IMR-90 (cell line): ENCODE results near the gene CABP7.

Experiments
- CEBPB ChIP-seq: IDR thresholded peaks from 2 replicates; pipeline ENCODE4 v1.6.1; 2012; ENCODE audit warnings: low read depth, low read length, improper control_type of control experiment
- CTCF ChIP-seq: conservative IDR thresholded peaks from 2 replicates; pipeline ENCODE4 v1.5.1; 2012; ENCODE audit warnings: mild to moderate bottlenecking, low read depth, low read length, improper control_type of control experiment
- FOS ChIP-seq: fragments of 150-350 bp; IDR thresholded peaks from 2 replicates; pipeline ENCODE4 v1.6.1; 2016; ENCODE audit warnings: low read depth, low read length
- MAFK ChIP-seq: IDR thresholded peaks from 2 replicates; pipeline ENCODE4 v1.6.1; 2012; ENCODE audit warnings: low read depth, low read length, improper control_type of control experiment
- MXI1 ChIP-seq: IDR thresholded peaks from 2 replicates; pipeline ENCODE4 v1.6.1; 2012; ENCODE audit warnings: low read depth, mild to moderate bottlenecking, low read length, moderate library complexity, borderline replicate concordance
- POLR2A ChIP-seq: IDR thresholded peaks from 2 replicates; pipeline ENCODE4 v1.6.1; 2012; ENCODE audit warnings: mild to moderate bottlenecking, low read depth, low read length
- RAD21 ChIP-seq: IDR thresholded peaks from 2 replicates; pipeline ENCODE4 v1.6.1; 2012; ENCODE audit warnings: low read length, improper control_type of control experiment
- RFX5 ChIP-seq: IDR thresholded peaks from 2 replicates; pipeline ENCODE4 v1.8.0; 2012; ENCODE audit warnings: low read depth, mild to moderate bottlenecking, low read length, moderate library complexity
- SMC3 ChIP-seq: fragments of 150-350 bp; IDR thresholded peaks from 2 replicates; pipeline ENCODE4 v1.6.1; 2016; ENCODE audit warnings: low read depth, mild to moderate bottlenecking, antibody characterized with exemption, low read length, moderate library complexity
- USF2 ChIP-seq: fragments of 150-350 bp; IDR thresholded peaks from 2 replicates; pipeline ENCODE4 v1.6.1; 2017; ENCODE audit warnings: mild to moderate bottlenecking, antibody characterized with exemption, low read length, low read depth

- no peak for TF ChIP-seq RAD21
- no peak for TF ChIP-seq POLR2A
- no peak for TF ChIP-seq MXI1
- no peak for TF ChIP-seq CTCF
- no peak for TF ChIP-seq FOS
- no peak for TF ChIP-seq MAFK
- TF ChIP-seq SMC3, result no peak
- no peak for TF ChIP-seq RFX5
- no peak for TF ChIP-seq CEBPB
- no peak for TF ChIP-seq USF2
Observed at GRCh38 chr22:29762263-29762662, 42.5 kb downstream of the CABP7 start.
